Tibial artery (tissue), 4 donors: ENCODE data around the gene JAM3.
A peak's percentile ranks its signal among the peaks of the same experiment; 100 is the strongest.

Source experiments
- DNase-seq, 2 donors: peaks; one replicate each; pipeline ENCODE4 v3.0.0-alpha.2; 2019
- H3K27ac ChIP-seq, 2 donors: fragments of 200-600 bp; sonication (generic) in 1 of 2; 1 replicate in 1 of 2; 2 replicates in 1 of 2; pipeline ENCODE4 v1.5.1; 2018 to 2019; ENCODE audit warnings: mild to moderate bottlenecking in 1 of 2
- H3K27me3 ChIP-seq, 2 donors: fragments of 200-600 bp; sonication (generic) in 1 of 2; one replicate each; pipeline versions ENCODE4 v1.5.1 to v1.6.0; 2016 to 2019
- H3K36me3 ChIP-seq, 3 donors: fragments of 200-600 bp; sonication (generic) in 2 of 3; one replicate each; pipeline ENCODE4 v1.5.1; 2016 to 2019; ENCODE audit warnings: mild to moderate bottlenecking in 2 of 3
- H3K4me1 ChIP-seq, 4 donors: fragments of 200-600 bp; sonication (generic) in 2 of 4; 1 replicate in 3 of 4; 2 replicates in 1 of 4; pipeline ENCODE4 v1.5.1; 2016 to 2019
- H3K4me3 ChIP-seq, 2 donors: fragments of 200-600 bp; sonication (generic) in 1 of 2; 1 replicate in 1 of 2; 2 replicates in 1 of 2; pipeline ENCODE4 v1.5.1; 2018 to 2019; ENCODE audit warnings: mild to moderate bottlenecking in 2 of 2
- H3K9me3 ChIP-seq, 3 donors: fragments of 200-600 bp; sonication (generic) in 1 of 3; one replicate each; pipeline ENCODE4 v1.5.1; 2016 to 2019
- intact Hi-C: fragments of 100-400 bp; cut with DNase I; formaldehyde crosslinking; loops from one replicate; pipeline ENCODE4 v1.15.0; 2023; ENCODE audit warnings: low total_unique reads
- TF ChIP-seq, protein P1 (sequence below), 2 experiments: fragments of 200-600 bp in 1 of 2; fragments of 450-650 bp in 1 of 2; IDR thresholded peaks; one replicate each; pipeline ENCODE4 v1.5.1; 2017 to 2019; ENCODE audit warnings: antibody characterized with exemption in 2 of 2, mild to moderate bottlenecking in 1 of 2, moderate library complexity in 1 of 2

Gene JAM3

DNA sequence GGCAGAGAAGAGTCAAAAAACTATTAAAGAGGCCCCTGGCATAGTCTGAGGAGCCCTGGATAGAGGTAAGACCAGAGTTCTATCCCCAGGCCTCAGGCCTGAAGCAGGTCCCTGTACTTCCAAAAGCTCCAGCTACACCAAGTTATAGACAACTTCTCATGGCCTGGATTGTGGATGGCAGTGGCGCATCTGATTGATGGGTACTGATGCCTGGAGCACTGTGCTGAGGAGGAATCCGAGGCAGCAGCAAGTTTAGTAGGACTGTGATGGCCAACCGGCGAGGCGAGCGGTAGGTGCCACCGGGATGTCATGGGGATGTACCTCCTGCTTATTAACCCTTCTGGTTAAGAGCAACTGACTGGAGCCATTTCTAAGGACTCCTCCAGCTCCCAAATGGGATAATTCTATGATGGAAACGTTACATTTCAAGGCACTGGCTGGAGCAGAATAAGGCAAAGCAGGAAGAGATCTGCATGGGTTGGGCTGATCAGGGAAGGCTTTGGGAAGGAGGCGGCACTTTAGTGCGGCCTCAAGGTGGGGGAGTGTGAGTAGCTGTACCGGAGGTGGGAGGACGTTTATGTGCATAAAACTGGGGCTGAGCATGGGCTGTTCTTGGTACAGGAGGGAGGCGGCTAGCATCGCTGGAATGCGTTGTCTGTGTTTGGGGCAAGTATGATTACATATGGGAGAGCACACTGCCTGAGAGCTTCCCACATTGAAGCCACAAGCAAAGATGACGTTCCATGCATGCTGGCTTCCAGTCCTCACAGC is 24.2 kb upstream of the JAM3 start:
- peaks cover 0 to 61% (median 36%) of the 10 kb centered on the region in 4 donors for H3K4me1 ChIP-seq
- H3K4me3 ChIP-seq = no peak overlapping the region
- H3K27me3 ChIP-seq = no peaks in the 10 kb centered on the region
- no peaks in the 10 kb centered on the region for H3K9me3 ChIP-seq
- peak overlapping the region in 1 of 2 donors; percentile 91 for H3K27ac ChIP-seq
- intact Hi-C loops = loop anchor here (2.0 kb wide), 1 partner anchor 116 kb away; no protein-coding TSS in a partner anchor
- no peak for DNase-seq
- no peaks in the 10 kb centered on the region for H3K36me3 ChIP-seq
- TF ChIP-seq, protein P1, sequence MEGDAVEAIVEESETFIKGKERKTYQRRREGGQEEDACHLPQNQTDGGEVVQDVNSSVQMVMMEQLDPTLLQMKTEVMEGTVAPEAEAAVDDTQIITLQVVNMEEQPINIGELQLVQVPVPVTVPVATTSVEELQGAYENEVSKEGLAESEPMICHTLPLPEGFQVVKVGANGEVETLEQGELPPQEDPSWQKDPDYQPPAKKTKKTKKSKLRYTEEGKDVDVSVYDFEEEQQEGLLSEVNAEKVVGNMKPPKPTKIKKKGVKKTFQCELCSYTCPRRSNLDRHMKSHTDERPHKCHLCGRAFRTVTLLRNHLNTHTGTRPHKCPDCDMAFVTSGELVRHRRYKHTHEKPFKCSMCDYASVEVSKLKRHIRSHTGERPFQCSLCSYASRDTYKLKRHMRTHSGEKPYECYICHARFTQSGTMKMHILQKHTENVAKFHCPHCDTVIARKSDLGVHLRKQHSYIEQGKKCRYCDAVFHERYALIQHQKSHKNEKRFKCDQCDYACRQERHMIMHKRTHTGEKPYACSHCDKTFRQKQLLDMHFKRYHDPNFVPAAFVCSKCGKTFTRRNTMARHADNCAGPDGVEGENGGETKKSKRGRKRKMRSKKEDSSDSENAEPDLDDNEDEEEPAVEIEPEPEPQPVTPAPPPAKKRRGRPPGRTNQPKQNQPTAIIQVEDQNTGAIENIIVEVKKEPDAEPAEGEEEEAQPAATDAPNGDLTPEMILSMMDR (IDR thresholded peaks at IDR 0.05) = no peak

DNA sequence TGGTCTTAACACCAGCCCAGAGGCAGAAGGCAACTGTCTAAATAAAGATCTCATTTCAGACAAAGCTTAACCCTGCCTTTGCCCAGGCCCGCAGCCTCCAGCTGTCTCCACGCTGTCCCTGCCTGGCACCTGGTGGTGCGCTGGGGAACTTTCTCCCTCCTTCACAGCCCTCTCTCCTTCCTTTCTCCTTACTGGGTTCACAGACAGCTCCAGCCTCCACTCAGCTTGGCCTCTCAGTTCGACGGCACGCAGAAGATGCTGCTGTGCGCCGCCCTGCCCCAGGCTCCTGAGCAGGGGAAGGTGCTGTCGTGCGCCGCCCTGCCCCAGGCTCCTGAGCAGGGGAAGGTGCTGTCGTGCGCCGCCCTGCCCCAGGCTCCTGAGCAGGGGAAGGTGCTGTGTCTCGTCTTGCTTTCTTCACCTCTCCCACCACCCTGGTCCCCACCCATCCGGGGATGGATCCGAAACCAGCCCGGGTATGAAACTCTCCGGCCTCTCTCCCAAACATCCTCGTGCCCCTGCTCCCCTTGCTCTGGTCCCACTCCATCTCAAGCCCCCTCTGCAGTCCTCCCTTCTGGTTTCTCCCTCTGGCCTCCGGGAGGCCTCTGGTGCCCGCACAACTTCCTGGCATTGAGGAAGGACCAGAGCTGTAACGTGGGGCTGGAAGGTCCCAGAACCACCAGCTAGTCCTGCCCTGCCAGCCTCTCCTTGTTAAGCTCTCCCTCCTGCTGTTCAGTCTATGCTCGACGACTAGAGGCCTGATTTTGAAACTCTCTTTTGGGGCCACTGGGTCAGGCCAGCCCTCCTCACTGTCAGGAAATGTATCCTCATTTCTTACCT is 22.9 kb upstream of the JAM3 start:
- TF ChIP-seq, protein P1 (IDR thresholded peaks at IDR 0.05) = peak; percentile 63 to 71
- H3K27me3 ChIP-seq = no peaks in the 10 kb centered on the region
- peak in 1 of 2 donors; percentile 76 for DNase-seq
- intact Hi-C loops = loop anchor here (2.0 kb wide), 2 partner anchors 89 to 117 kb away; partner anchors contain the start of gene IGSF9B
- H3K4me1 ChIP-seq = peaks cover 0 to 59% (median 33%) of the 10 kb centered on the region in 4 donors
- peak overlapping the region; percentile 87 to 91 for H3K27ac ChIP-seq
- no peak overlapping the region for H3K4me3 ChIP-seq
- no peaks in the 10 kb centered on the region for H3K9me3 ChIP-seq
- no peaks in the 10 kb centered on the region for H3K36me3 ChIP-seq

DNA sequence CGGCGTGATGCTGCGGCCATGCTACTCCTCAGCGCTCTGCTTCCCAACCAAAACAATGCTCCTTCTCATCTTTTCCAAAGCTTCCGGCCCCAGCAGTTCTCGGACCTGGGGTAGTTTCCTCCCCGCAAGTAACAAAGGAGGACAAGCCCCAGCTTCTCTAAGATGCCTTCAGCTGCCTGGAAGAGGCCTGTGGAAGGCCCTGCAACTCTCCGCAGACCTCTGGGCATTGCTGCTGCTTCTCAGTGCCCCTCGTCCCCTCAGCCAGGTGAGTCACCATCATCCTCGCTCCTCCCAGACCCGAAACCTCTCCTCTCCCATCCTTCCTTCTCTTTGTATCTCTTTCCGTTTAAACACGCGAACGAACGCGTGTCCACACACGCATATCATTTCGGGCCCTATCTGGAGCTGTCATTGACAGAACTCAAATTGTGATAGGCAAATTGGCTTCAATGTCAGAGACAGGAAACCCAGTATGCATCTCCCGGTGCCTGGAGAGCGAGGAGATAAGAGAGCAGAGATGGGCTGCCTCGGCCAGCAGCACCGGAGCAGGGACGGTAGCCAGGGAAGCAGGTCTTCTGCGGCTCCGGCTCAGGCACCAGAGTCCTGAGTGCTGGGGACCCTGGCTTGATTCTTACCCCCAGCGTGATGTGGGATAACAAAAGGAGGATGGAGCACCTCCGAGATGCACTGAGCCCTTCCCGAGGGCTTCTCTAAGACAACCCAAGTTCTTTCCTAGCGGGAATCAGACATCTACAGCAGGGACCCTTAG is 22.0 kb upstream of the JAM3 start:
- Histone ChIP-seq H3K36me3 (no peaks in the 10 kb centered on the region), H3K9me3 (no peaks in the 10 kb centered on the region), H3K4me1 (peaks cover 0 to 50% (median 28%) of the 10 kb centered on the region in 4 donors), H3K4me3 (peak overlapping the region; percentile 30 to 39), H3K27me3 (no peaks in the 10 kb centered on the region), H3K27ac (peak overlapping the region; percentile 87 to 91)
- DNase-seq = peak; percentile 22 to 60
- intact Hi-C loops = loop anchor here (2.0 kb wide), 1 partner anchor 90 kb away; the partner anchor contains the start of gene IGSF9B
- TF ChIP-seq, protein P1 (IDR thresholded peaks at IDR 0.05) = no peak

DNA sequence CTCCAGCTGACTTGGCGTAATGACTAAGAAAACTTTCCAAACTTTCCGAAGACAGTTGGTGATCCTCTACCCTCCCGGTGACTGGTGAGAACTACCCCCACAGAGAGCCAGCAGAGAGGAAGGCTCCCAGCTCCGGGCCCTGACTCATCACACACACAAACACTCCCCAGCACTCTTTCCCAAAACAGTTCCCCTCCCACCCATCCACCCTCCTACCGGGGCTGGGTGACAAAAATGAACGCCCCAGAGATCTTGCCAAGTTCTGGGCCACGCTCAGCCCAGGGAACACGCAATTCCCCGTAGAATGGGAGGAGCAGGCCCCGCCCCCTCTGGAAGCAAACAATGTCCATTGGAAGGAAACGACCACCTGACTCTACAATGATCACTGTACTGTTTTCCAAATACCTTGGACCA is 21.3 kb upstream of the JAM3 start:
- no peaks in the 10 kb centered on the region for H3K27me3 ChIP-seq
- DNase-seq = peak; percentile 90 to 98
- peak overlapping the region; percentile 87 to 91 for H3K27ac ChIP-seq
- no peaks in the 10 kb centered on the region for H3K36me3 ChIP-seq
- H3K4me3 ChIP-seq = peak overlapping the region; percentile 30 to 39
- TF ChIP-seq, protein P1 (IDR thresholded peaks at IDR 0.05) = peak; percentile 11 to 23
- H3K9me3 ChIP-seq = no peaks in the 10 kb centered on the region
- intact Hi-C loops = loop anchor here (2.0 kb wide), 1 partner anchor 91 kb away; the partner anchor contains the start of gene IGSF9B
- H3K4me1 ChIP-seq = peaks cover 0 to 44% (median 28%) of the 10 kb centered on the region in 4 donors

DNA sequence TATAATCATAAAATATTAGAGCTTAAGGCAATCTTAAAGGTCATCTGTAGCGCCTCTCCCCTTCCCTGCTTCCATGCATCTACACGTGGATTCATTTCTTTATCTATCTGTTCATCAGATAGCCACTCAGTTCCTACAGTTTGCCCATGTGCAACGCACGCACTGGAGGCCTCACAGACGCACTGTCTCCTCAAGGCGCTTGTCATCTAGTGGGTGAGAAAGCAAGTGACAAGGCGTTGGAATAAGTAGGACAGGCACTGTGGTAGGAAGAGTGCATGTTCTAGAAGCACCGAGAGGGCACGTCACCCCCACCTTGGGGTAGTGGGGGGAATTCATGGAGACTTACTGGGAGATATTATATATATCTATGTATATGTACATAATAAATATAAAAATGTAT is 20.8 kb upstream of the JAM3 start:
- no peaks in the 10 kb centered on the region for H3K36me3 ChIP-seq
- H3K27me3 ChIP-seq = no peaks in the 10 kb centered on the region
- H3K4me1 ChIP-seq = peaks cover 0 to 44% (median 28%) of the 10 kb centered on the region in 4 donors
- peak in 1 of 2 donors; percentile 18 for DNase-seq
- TF ChIP-seq, protein P1 (IDR thresholded peaks at IDR 0.05) = no peak
- intact Hi-C loops = no loop called here
- H3K27ac ChIP-seq = peak overlapping the region; percentile 87 to 91
- no peaks in the 10 kb centered on the region for H3K9me3 ChIP-seq
- peak overlapping the region; percentile 30 to 39 for H3K4me3 ChIP-seq
